Naive thymus-derived CD4-positive, alpha-beta T cell (primary cell): ENCODE measurements around the gene REM1. TPM values are rescaled to one million over a fixed set of nuclear protein-coding genes. Genes with fewer than 3 reads are reported as not detected.
"Not testable (repeated sequence)": the region's sequence is repeated elsewhere in the genome, so short reads cannot be mapped to it uniquely, and the experiment has no call there.

ENCODE experiments used
- ATAC-seq: fragments of 150-1000 bp; cut with Tn5 transposase; 2 replicates; pipeline ENCODE4 v1.10.0; 2021; ENCODE audit warnings: mild to moderate bottlenecking, moderate library complexity
- CTCF ChIA-PET: fragments of 350-600 bp; sonication (Branson Sonifier 250); formaldehyde crosslinking; loops from one replicate; lab custom pipeline; 2021; ENCODE audit warnings: antibody characterized with exemption; lab: Charles Lee
- POLR2A ChIA-PET: fragments of 350-600 bp; sonication (Branson Sonifier 250); formaldehyde crosslinking; loops from one replicate; lab custom pipeline; 2021; ENCODE audit warnings: antibody characterized with exemption, inconsistent platforms; lab: Charles Lee
- DNase-seq, 9 donors: peaks; one replicate each; pipeline versions ENCODE4 v3.0.0 to v3.0.0-alpha.2; 2020 to 2022; ENCODE audit warnings: mixed read lengths in 1 of 9
- H3K27ac ChIP-seq: one replicate; pipeline ENCODE4 v1.7.0; 2013; ENCODE audit warnings: mild to moderate bottlenecking, low read depth, low read length, moderate library complexity
- H3K27me3 ChIP-seq, 2 donors: one replicate each; pipeline ENCODE4 v1.7.0; 2013; ENCODE audit warnings: low read length in 2 of 2, mild to moderate bottlenecking in 2 of 2, moderate library complexity in 2 of 2; ENCODE audit not compliant: control insufficient read depth in 2 of 2, insufficient read depth in 2 of 2
- H3K36me3 ChIP-seq, 3 experiments: 1 replicate in 2 of 3; 2 replicates in 1 of 3; pipeline ENCODE4 v1.7.0; 2013; ENCODE audit warnings: low read length in 3 of 3, mild to moderate bottlenecking in 3 of 3, moderate library complexity in 1 of 3; ENCODE audit not compliant: insufficient read depth in 3 of 3, control insufficient read depth in 2 of 3
- H3K4me1 ChIP-seq, 2 donors: one replicate each; pipeline ENCODE4 v1.7.0; 2013; ENCODE audit warnings: low read length in 2 of 2, mild to moderate bottlenecking in 2 of 2, moderate library complexity in 1 of 2; ENCODE audit not compliant: control insufficient read depth in 2 of 2, insufficient read depth in 2 of 2
- H3K4me3 ChIP-seq: 2 replicates; pipeline ENCODE4 v1.7.0; 2013; ENCODE audit warnings: mild to moderate bottlenecking, low read length
- H3K9me3 ChIP-seq, 3 experiments: 1 replicate in 2 of 3; 2 replicates in 1 of 3; pipeline ENCODE4 v1.7.0; 2013; ENCODE audit warnings: low read length in 3 of 3; ENCODE audit not compliant: control insufficient read depth in 2 of 3
- H3K27ac Mint-ChIP-seq, 9 donors: one replicate each; pipeline ENCODE4 v1.8.0; 2020 to 2022; ENCODE audit warnings: mixed read lengths in 9 of 9, mild to moderate bottlenecking in 8 of 9, moderate library complexity in 5 of 9, inconsistent platforms in 2 of 9
- H3K27me3 Mint-ChIP-seq, 5 donors: one replicate each; pipeline ENCODE4 v1.8.0; 2021 to 2022; ENCODE audit warnings: mixed read lengths in 5 of 5, mild to moderate bottlenecking in 1 of 5
- H3K36me3 Mint-ChIP-seq, 5 donors: one replicate each; pipeline ENCODE4 v1.8.0; 2020 to 2022; ENCODE audit warnings: mixed read lengths in 5 of 5, mild to moderate bottlenecking in 3 of 5, inconsistent platforms in 1 of 5
- H3K4me1 Mint-ChIP-seq, 7 donors: one replicate each; pipeline ENCODE4 v1.8.0; 2020 to 2022; ENCODE audit warnings: mixed read lengths in 7 of 7, mild to moderate bottlenecking in 3 of 7, inconsistent platforms in 1 of 7
- H3K4me3 Mint-ChIP-seq, 10 donors: one replicate each; pipeline ENCODE4 v1.8.0; 2020 to 2022; ENCODE audit warnings: mild to moderate bottlenecking in 10 of 10, mixed read lengths in 10 of 10, moderate library complexity in 6 of 10, inconsistent platforms in 2 of 10
- H3K9me3 Mint-ChIP-seq, 11 donors: one replicate each; pipeline ENCODE4 v1.8.0; 2020 to 2022; ENCODE audit warnings: mixed read lengths in 11 of 11, mild to moderate bottlenecking in 4 of 11, inconsistent platforms in 1 of 11, moderate library complexity in 1 of 11
- intact Hi-C, 2 donors: fragments of 100-400 bp; cut with micrococcal nuclease; formaldehyde crosslinking; loops; one replicate each; pipeline ENCODE4 v1.15.1; 2023
- polyA plus RNA-seq, 2 donors: library from polyadenylated mRNA; unstranded; fragments of 300-500 nt; fragmentation: Illumina TruSeq; gene quantifications; one replicate each; pipeline ENCODE4 v1.2.3, GENCODE V29; 2021
- total RNA-seq, 6 experiments: library from RNA in 5 of 6; stranded (reverse) in 5 of 6; gene quantifications; 1 replicate in 5 of 6; 2 replicates in 1 of 6; pipeline ENCODE4 v1.2.3 and lab custom pipeline; 2021 to 2026

Gene REM1
- total and polyA plus RNA-seq, 7 experiments from 2014 or later = not detected

- no peaks in the 10 kb centered on the region for H3K36me3 ChIP-seq
- Mint-ChIP-seq H3K4me1 (peaks cover 0 to 5% (median 3%) of the 10 kb centered on the region in 7 donors), H3K27me3 (peaks cover 10 to 24% (median 20%) of the 10 kb centered on the region in 5 donors), H3K4me3 (peak overlapping the region in 1 of 10 donors; percentile 20), H3K36me3 (peaks cover 0 to 3% (median 0%) of the 10 kb centered on the region in 5 donors), H3K9me3 (no peaks in the 10 kb centered on the region), H3K27ac (no peak overlapping the region)
- H3K4me1 ChIP-seq = no peaks in the 10 kb centered on the region
- DNase-seq = no peak
- CTCF ChIA-PET = no interaction called here
- peaks cover 0 to 4% of the 10 kb centered on the region in 2 donors for H3K27me3 ChIP-seq
- no peaks in the 10 kb centered on the region for H3K9me3 ChIP-seq
- no peak overlapping the region for H3K27ac ChIP-seq
- no peak for ATAC-seq
- POLR2A ChIA-PET = no interaction called here
- no peak overlapping the region for H3K4me3 ChIP-seq
- intact Hi-C loops = no loop called here
Observed at GRCh38 chr20:31497838-31498540, 22.9 kb downstream of the REM1 start.

- intact Hi-C loops = no loop called here
- ChIA-PET CTCF (interaction anchor here (0.7 to 1.1 kb wide), 2 partner anchors 10 to 41 kb away, joined by 3 read pairs; no protein-coding TSS in a partner anchor), POLR2A (no interaction called here)
- Histone ChIP-seq H3K27me3 (peaks cover 0 to 4% of the 10 kb centered on the region in 2 donors), H3K4me3 (no peak overlapping the region), H3K9me3 (no peaks in the 10 kb centered on the region), H3K36me3 (no peaks in the 10 kb centered on the region), H3K4me1 (no peaks in the 10 kb centered on the region), H3K27ac (no peak overlapping the region)
- peaks cover 0 to 3% (median 0%) of the 10 kb centered on the region in 5 donors for H3K36me3 Mint-ChIP-seq
- no peak overlapping the region for H3K27ac Mint-ChIP-seq
- H3K4me3 Mint-ChIP-seq = no peak overlapping the region
- H3K9me3 Mint-ChIP-seq = no peaks in the 10 kb centered on the region
- H3K27me3 Mint-ChIP-seq = peaks cover 5 to 20% (median 11%) of the 10 kb centered on the region in 5 donors
- ATAC-seq = no peak
- no peak for DNase-seq
- H3K4me1 Mint-ChIP-seq = peaks cover 0 to 15% (median 8%) of the 10 kb centered on the region in 7 donors
Observed at GRCh38 chr20:31500527-31500926, 25.4 kb downstream of the REM1 start.

GRCh38 chr20:31502884-31503673 is 28.0 kb downstream of the REM1 start:
- intact Hi-C loops = loop anchor here (1.0 kb wide), 1 partner anchor 43 kb away; no protein-coding TSS in a partner anchor
- H3K36me3 ChIP-seq, H3K36me3 Mint-ChIP-seq, H3K9me3 ChIP-seq, POLR2A ChIA-PET, H3K27ac ChIP-seq, H3K4me1 ChIP-seq, H3K27ac Mint-ChIP-seq, H3K9me3 Mint-ChIP-seq, H3K27me3 ChIP-seq, H3K4me3 ChIP-seq: not testable (repeated sequence)
- ATAC-seq = peak; percentile 98
- Mint-ChIP-seq H3K4me3 (peak overlapping the region in 2 of 10 donors; percentile 1 to 26), H3K4me1 (peaks cover 0 to 15% (median 8%) of the 10 kb centered on the region in 7 donors), H3K27me3 (peaks cover 5 to 11% (median 9%) of the 10 kb centered on the region in 5 donors)
- CTCF ChIA-PET = interaction anchor here (0.6 to 3.2 kb wide), 10 partner anchors 8 to 1106 kb away, joined by 3 to 39 read pairs (median 4); partner anchors contain the start of gene HM13
- DNase-seq = peak; percentile 44 to 76 (median 62)

- no peak overlapping the region for H3K4me3 Mint-ChIP-seq
- H3K36me3 Mint-ChIP-seq = peaks cover 0 to 5% (median 0%) of the 10 kb centered on the region in 5 donors
- H3K4me1 ChIP-seq = no peaks in the 10 kb centered on the region
- ChIA-PET CTCF (interaction anchor here (1.0 kb wide), 1 partner anchor 107 kb away, joined by 6 read pairs; no protein-coding TSS in a partner anchor), POLR2A (no interaction called here)
- H3K4me1 Mint-ChIP-seq = peaks cover 0 to 15% (median 8%) of the 10 kb centered on the region in 7 donors
- no peak for DNase-seq
- peaks cover 0 to 7% (median 0%) of the 10 kb centered on the region in 11 donors for H3K9me3 Mint-ChIP-seq
- no peak overlapping the region for H3K27ac Mint-ChIP-seq
- no peak overlapping the region for H3K27ac ChIP-seq
- H3K9me3 ChIP-seq = no peaks in the 10 kb centered on the region
- intact Hi-C loops = no loop called here
- H3K4me3 ChIP-seq = no peak overlapping the region
- peaks cover 10 to 21% (median 13%) of the 10 kb centered on the region in 5 donors for H3K27me3 Mint-ChIP-seq
- H3K27me3 ChIP-seq = no peaks in the 10 kb centered on the region
- no peaks in the 10 kb centered on the region for H3K36me3 ChIP-seq
- no peak for ATAC-seq
Observed at GRCh38 chr20:31505903-31506302, 30.8 kb downstream of the REM1 start.

DNA sequence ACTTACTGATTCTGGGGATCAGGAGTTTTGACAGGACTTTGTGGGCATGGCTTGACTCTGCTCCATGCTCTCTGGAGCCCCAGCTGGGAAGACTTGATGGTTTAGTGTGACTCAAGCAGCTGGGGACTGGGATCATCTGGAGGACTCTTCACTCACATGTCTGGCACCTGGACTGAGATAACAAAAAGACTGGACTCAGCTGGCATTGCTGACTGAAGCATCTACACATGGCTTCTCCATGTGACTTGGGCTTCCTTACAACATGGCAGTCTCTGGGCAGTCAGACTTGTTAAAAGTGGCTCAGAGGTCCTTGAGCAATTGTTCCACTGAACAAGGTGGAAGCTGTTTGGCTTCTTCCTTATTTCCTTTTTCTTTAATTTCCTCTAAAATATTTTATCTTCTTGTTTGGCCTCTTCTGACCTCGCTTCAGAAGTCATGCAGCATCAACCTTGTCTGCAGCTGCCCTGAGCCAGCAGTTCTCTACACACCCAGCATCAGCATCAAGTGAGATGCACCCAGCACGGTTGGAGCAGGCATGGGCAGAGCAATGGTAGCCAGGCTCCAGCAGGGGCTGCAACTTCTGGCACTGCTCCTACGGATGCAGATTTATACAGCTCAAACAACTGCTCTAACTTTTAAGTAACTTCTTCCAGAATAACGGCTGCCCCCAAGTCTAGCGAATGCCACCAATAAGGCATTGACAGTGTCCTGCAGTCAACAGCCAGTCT is 33.6 kb downstream of the REM1 start:
- ChIA-PET POLR2A (no interaction called here), CTCF (no interaction called here)
- H3K4me1 Mint-ChIP-seq = peaks cover 0 to 6% (median 2%) of the 10 kb centered on the region in 7 donors
- Histone ChIP-seq H3K4me1 (no peaks in the 10 kb centered on the region), H3K9me3 (no peaks in the 10 kb centered on the region), H3K27ac (no peak overlapping the region), H3K27me3 (no peaks in the 10 kb centered on the region), H3K36me3 (no peaks in the 10 kb centered on the region), H3K4me3 (no peak overlapping the region)
- intact Hi-C loops = no loop called here
- ATAC-seq = no peak
- H3K27ac Mint-ChIP-seq = no peak overlapping the region
- no peak overlapping the region for H3K4me3 Mint-ChIP-seq
- no peak for DNase-seq
- peaks cover 0 to 5% (median 0%) of the 10 kb centered on the region in 5 donors for H3K36me3 Mint-ChIP-seq
- peaks cover 0 to 7% (median 0%) of the 10 kb centered on the region in 11 donors for H3K9me3 Mint-ChIP-seq
- H3K27me3 Mint-ChIP-seq = peaks cover 8 to 19% (median 10%) of the 10 kb centered on the region in 5 donors
